Esophagus squamous epithelium (tissue), 5 donors: Measurements from ENCODE around the gene IGFBP6. TPM values are rescaled to one million over a fixed set of nuclear protein-coding genes. Genes with fewer than 3 reads are reported as not detected.
A peak's percentile ranks its signal among the peaks of the same experiment; 100 is the strongest.

Experiments
- DNase-seq: peaks from one replicate; lab custom pipeline; 2025; lab: John Stamatoyannopoulos, UW
- H3K27ac ChIP-seq, 4 donors: fragments of 200-600 bp; sonication (generic); one replicate each; pipeline ENCODE4 v1.5.1; 2016 to 2019; ENCODE audit warnings: mild to moderate bottlenecking in 1 of 4
- H3K27me3 ChIP-seq, 4 donors: fragments of 200-600 bp; sonication (generic); 1 replicate in 3 of 4; 2 replicates in 1 of 4; pipeline versions ENCODE4 v1.5.1 to v1.6.0; 2017 to 2021; ENCODE audit warnings: antibody characterized with exemption in 1 of 4
- H3K36me3 ChIP-seq, 3 donors: fragments of 200-600 bp; sonication (generic); one replicate each; pipeline ENCODE4 v1.5.1; 2016 to 2019
- H3K4me1 ChIP-seq, 3 donors: fragments of 200-600 bp; sonication (generic); one replicate each; pipeline ENCODE4 v1.5.1; 2017 to 2019
- H3K4me3 ChIP-seq, 4 donors: fragments of 200-600 bp; sonication (generic); 1 replicate in 3 of 4; 2 replicates in 1 of 4; pipeline ENCODE4 v1.5.1; 2016 to 2019; ENCODE audit warnings: mild to moderate bottlenecking in 2 of 4, moderate library complexity in 1 of 4
- H3K9me3 ChIP-seq, 3 donors: fragments of 200-600 bp; sonication (generic); one replicate each; pipeline ENCODE4 v1.5.1; 2016 to 2019
- POLR2A ChIP-seq, 4 donors: fragments of 450-650 bp; IDR thresholded peaks; one replicate each; pipeline ENCODE4 v1.6.1; 2017; ENCODE audit warnings: antibody characterized with exemption in 4 of 4, mild to moderate bottlenecking in 4 of 4, moderate library complexity in 3 of 4
- WGBS, 2 donors: methylation state at CpG; one replicate each; pipeline ENCODE4 v1.1.5; 2018; 5-methylcytosine and 5-hydroxymethylcytosine counted together
- intact Hi-C: fragments of 100-400 bp; cut with DNase I; formaldehyde crosslinking; loops from one replicate; pipeline ENCODE4 v1.15.0; 2022
- total RNA-seq, 4 donors: library from RNA; depleted of rRNA; stranded (reverse); fragments of >200 nt; gene quantifications; one replicate each; pipeline ENCODE4 v1.1.0, GENCODE V29; 2016
- TF ChIP-seq, protein P1 (sequence below), 6 experiments: fragments of 450-650 bp in 4 of 6; fragments of 200-600 bp in 2 of 6; sonication (generic) in 2 of 6; IDR thresholded peaks; one replicate each; pipeline ENCODE4 v1.5.1; 2016 to 2019; ENCODE audit warnings: antibody characterized with exemption in 6 of 6, mild to moderate bottlenecking in 4 of 6, moderate library complexity in 4 of 6
- donor health status: DM: yes; HTN: yes; CAD: no.

IGFBP6 gene
- total RNA-seq, 4 donors from 2014 or later, result 34.5 to 506 (median 94.0) TPM

DNA sequence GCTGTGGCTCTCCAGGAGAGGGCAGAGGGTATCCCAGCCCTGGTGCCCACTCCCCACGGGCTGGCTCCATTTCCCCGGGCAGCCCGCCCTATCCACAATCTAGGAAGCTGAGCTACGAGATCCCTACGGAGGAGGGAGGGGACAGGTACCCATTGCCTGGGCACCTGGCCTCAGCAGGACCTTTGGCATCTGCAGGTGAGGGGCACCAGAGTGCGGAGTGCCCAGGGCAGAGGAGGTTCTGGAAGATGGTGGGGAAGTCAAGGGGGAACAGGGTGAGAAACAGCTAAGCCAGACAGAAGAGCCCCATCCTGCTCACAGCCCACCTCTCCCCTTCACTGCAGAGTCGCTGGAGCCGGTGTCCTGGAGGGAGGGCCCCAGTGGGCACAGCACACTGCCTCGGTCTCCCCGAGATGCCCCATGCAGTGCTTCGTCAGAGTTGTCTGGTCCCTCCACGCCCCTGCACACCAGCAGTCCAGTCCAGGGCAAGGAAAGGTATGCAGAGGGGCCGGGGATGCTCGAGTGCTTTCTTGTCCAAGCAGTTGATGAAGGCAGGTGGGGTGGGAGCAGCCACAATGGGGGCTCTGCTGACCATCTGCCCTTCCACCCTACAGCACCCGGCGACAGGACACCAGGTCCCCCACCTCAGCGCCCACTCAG lies 37.3 kb upstream of the IGFBP6 start:
- 65 to 86% methylated on average over 2 to 14 of the region's 17 CpGs for WGBS, 2 donors
- TF ChIP-seq, protein P1, sequence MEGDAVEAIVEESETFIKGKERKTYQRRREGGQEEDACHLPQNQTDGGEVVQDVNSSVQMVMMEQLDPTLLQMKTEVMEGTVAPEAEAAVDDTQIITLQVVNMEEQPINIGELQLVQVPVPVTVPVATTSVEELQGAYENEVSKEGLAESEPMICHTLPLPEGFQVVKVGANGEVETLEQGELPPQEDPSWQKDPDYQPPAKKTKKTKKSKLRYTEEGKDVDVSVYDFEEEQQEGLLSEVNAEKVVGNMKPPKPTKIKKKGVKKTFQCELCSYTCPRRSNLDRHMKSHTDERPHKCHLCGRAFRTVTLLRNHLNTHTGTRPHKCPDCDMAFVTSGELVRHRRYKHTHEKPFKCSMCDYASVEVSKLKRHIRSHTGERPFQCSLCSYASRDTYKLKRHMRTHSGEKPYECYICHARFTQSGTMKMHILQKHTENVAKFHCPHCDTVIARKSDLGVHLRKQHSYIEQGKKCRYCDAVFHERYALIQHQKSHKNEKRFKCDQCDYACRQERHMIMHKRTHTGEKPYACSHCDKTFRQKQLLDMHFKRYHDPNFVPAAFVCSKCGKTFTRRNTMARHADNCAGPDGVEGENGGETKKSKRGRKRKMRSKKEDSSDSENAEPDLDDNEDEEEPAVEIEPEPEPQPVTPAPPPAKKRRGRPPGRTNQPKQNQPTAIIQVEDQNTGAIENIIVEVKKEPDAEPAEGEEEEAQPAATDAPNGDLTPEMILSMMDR (IDR thresholded peaks at IDR 0.05), result no peak
- TF ChIP-seq POLR2A (IDR thresholded peaks at IDR 0.05), result peak in 1 of 4 donors; percentile 6
- Histone ChIP-seq H3K4me1 (peaks cover 0 to 89% (median 51%) of the 10 kb centered on the region in 3 donors), H3K36me3 (peaks cover 6 to 100% (median 20%) of the 10 kb centered on the region in 3 donors), H3K27me3 (no peaks in the 10 kb centered on the region), H3K27ac (peak overlapping the region in 3 of 4 donors; percentile 68 to 81 (median 74)), H3K9me3 (no peaks in the 10 kb centered on the region), H3K4me3 (no peak overlapping the region)
- intact Hi-C loops, result no loop called here
- no peak for DNase-seq

DNA sequence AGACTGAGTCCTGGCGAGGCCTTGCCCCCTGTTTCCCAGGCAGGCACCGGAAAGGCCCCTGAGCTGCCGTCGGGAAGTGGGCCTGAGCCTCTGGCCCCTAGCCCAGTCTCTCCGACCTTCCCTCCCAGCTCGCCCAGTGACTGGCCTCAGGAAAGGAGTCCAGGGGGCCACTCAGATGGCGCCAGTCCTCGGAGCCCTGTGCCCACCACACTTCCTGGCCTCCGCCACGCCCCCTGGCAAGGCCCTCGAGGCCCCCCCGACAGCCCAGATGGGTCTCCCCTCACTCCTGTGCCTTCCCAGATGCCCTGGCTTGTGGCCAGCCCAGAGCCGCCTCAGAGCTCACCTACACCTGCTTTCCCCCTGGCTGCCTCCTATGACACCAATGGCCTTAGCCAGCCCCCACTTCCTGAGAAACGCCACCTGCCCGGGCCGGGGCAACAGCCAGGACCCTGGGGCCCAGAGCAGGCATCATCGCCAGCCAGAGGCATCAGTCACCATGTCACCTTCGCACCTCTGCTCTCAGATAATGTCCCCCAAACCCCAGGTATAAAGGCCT lies 36.7 kb upstream of the IGFBP6 start:
- no peak overlapping the region for H3K4me3 ChIP-seq
- H3K27ac ChIP-seq, result peak overlapping the region; percentile 9 to 81 (median 71)
- H3K4me1 ChIP-seq, result peaks cover 0 to 89% (median 54%) of the 10 kb centered on the region in 3 donors
- no peak for DNase-seq
- 52 to 56% methylated on average over 4 to 8 of the region's 18 CpGs for whole genome bisulfite sequencing, 2 donors
- intact Hi-C loops, result no loop called here
- no peak for TF ChIP-seq POLR2A (IDR thresholded peaks at IDR 0.05)
- TF ChIP-seq, protein P1 (IDR thresholded peaks at IDR 0.05), result no peak
- peaks cover 12 to 100% (median 20%) of the 10 kb centered on the region in 3 donors for H3K36me3 ChIP-seq
- H3K9me3 ChIP-seq, result no peaks in the 10 kb centered on the region
- H3K27me3 ChIP-seq, result no peaks in the 10 kb centered on the region

DNA sequence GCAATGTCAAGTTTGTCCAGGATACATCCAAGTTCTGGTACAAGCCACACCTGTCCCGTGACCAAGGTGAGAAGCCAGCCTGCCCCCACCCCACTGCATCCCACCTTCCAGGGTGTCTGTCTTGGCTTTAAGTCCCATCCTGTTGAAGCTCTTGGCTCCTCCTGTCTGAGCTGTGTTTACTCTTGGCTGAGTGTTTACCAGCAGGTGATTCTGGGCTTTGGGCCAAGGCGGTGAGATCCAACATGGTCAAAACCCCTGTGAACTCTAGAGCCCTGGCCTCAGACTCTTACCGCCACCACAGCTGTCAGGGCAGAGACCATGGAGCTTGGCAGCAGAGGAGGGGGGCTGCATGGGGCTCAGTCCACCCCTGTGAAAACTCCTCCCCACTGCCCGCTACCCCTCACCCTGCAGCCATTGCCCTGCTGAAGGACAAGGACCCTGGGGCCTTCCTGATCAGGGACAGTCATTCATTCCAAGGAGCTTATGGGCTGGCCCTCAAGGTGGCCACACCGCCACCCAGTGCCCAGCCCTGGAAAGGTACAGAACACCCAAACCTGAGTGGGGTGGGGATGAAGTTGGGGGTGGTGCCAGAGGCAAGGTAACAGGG lies 36.0 kb upstream of the IGFBP6 start:
- WGBS, 2 donors, result 67% methylated on average over 1 of the region's 5 CpGs; no CpG with 5 or more reads in 1 of the 2 donors
- no peak for DNase-seq
- H3K27ac ChIP-seq, result peak overlapping the region in 3 of 4 donors; percentile 68 to 81 (median 74)
- H3K9me3 ChIP-seq, result no peaks in the 10 kb centered on the region
- no peak overlapping the region for H3K4me3 ChIP-seq
- intact Hi-C loops, result no loop called here
- TF ChIP-seq, protein P1 (IDR thresholded peaks at IDR 0.05), result peak in 3 of 6 experiments; percentile 5 to 33 (median 31)
- no peak for TF ChIP-seq POLR2A (IDR thresholded peaks at IDR 0.05)
- peaks cover 0 to 92% (median 61%) of the 10 kb centered on the region in 3 donors for H3K4me1 ChIP-seq
- H3K36me3 ChIP-seq, result peaks cover 12 to 99% (median 18%) of the 10 kb centered on the region in 3 donors
- no peaks in the 10 kb centered on the region for H3K27me3 ChIP-seq

DNA sequence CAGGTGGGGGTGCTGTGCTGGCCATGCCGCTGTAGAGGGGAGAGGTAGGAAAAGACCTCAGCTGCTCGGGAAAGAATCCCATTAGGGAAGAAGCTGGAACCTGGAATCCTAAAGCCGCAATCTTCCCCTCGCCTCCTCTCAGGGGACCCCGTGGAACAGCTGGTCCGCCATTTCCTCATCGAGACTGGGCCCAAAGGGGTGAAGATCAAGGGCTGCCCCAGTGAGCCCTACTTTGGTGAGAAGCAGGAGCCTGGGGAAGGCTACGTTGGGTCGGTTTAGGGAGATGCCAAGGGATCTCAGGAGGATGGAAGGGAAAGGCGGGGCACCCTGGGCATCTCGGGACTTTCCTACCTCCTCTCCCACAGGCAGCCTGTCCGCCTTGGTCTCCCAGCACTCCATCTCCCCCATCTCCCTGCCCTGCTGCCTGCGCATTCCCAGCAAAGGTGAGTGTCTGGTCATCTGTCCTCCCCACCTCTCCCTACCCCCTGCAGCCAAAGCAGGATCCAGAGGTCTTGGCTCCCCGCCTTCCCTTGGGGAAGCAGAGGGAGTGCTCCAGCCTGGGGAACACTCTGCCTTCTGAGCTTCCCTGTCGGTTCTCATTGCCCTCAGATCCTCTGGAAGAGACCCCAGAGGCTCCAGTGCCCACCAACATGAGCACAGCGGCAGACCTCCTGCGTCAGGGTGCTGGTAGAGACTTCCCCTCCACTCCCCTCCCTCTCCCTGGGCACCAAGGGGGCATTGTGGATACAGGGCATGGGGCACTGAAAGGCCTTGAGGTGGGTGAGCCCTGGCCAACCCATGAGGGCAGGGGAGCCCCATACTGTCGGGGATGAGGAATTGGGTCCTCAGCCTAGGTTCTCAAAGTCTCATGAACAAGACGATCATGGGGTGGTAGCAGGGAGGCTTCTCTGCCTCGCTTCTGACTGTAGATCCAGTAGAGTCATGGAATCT lies 35.2 kb upstream of the IGFBP6 start:
- Histone ChIP-seq H3K4me3 (no peak overlapping the region), H3K27me3 (no peaks in the 10 kb centered on the region), H3K4me1 (peaks cover 0 to 99% (median 63%) of the 10 kb centered on the region in 3 donors), H3K27ac (peak overlapping the region in 3 of 4 donors; percentile 68 to 81 (median 74)), H3K36me3 (peaks cover 12 to 99% (median 13%) of the 10 kb centered on the region in 3 donors), H3K9me3 (no peaks in the 10 kb centered on the region)
- DNase-seq, result no peak
- intact Hi-C loops, result no loop called here
- WGBS, 2 donors, result 56 to 70% methylated on average over 12 to 13 of the region's 20 CpGs
- TF ChIP-seq, protein P1 (IDR thresholded peaks at IDR 0.05), result no peak
- no peak for TF ChIP-seq POLR2A (IDR thresholded peaks at IDR 0.05)
